Activated CD8-positive, alpha-beta memory T cell treated with anti-CD3 and anti-CD28 coated beads, Interleukin-2, amount 50 U/mL, for 4 hours (primary cell): ENCODE data around the gene SFN.
A peak's percentile ranks its signal among the peaks of the same experiment; 100 is the strongest.
"Not testable (repeated sequence)": the region's sequence is repeated elsewhere in the genome, so short reads cannot be mapped to it uniquely, and the experiment has no call there.

Source experiments
- DNase-seq: peaks from one replicate; pipeline ENCODE4 v3.0.0-alpha.2; 2020

Gene SFN

GRCh38 chr1:26839779-26840178, 23.2 kb upstream of the SFN start:
- no peak for DNase-seq

DNA sequence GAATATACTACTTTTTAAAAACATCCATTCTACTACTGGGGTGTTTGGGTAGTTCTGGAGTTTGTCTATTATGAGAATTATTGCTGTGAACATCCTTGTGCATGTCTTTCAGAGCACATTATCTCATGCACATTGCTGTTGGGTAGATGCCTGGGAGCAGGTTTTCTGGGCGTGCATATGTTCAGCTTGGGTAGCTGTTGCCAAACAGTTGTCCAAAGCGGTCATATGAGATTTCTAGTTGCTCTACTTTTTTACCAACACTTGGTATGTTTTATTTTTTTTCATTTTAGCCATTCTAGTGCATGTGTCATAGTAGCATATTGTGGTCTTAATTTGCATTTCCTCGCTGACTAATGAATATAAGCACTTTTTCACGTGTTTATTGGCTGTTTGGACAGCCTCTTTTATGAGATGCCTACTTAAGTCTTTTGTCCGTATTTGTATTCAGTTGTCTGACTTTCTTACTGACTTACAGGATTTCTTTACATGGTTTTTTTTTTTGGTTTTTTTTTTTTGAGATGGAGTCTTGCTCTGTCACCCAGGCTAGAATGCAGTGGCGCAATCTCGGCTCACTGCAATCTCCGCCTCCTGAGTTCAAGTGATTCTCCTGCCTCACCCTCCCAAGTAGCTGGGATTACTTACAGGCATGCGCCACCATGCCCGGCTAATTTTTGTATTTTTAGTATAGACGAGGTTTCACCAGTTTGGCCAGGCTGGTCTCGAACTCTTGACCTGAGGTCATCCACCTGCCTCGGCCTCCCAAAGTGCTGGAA, 18.3 kb upstream of the SFN start:
- DNase-seq: no peak

- DNase-seq: not testable (repeated sequence)
These were observed 15.1 kb upstream of the SFN start for GRCh38 chr1:26847826-26848225.

DNA sequence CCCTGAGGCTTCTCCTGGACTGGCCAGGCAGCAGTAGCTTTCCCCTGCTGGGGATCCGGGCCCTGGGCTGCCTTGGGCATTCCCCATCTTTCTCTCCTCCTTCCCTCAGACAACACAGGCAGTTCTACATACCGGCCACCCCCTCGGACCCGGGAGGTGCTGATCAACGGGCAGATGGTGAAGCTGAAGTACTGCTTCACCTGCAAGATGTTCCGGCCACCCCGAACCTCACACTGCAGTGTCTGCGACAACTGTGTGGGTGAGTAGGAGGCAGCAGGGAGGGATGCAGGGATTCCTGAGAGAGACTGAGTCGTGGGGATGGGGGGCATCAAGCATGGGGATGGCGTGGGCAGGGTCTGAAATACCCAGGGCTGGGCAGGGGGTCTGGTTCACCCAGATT, 14.4 kb upstream of the SFN start:
- no peak for DNase-seq

GRCh38 chr1:26848941-26849774, 13.8 kb upstream of the SFN start:
- no peak for DNase-seq

- DNase-seq: no peak
These were observed 11.8 kb upstream of the SFN start for GRCh38 chr1:26851106-26851684.

- no peak for DNase-seq
These were observed 10.2 kb upstream of the SFN start for GRCh38 chr1:26852701-26853100.

GRCh38 chr1:26853156-26853555, 9.8 kb upstream of the SFN start:
- DNase-seq: peak; percentile 87

DNA sequence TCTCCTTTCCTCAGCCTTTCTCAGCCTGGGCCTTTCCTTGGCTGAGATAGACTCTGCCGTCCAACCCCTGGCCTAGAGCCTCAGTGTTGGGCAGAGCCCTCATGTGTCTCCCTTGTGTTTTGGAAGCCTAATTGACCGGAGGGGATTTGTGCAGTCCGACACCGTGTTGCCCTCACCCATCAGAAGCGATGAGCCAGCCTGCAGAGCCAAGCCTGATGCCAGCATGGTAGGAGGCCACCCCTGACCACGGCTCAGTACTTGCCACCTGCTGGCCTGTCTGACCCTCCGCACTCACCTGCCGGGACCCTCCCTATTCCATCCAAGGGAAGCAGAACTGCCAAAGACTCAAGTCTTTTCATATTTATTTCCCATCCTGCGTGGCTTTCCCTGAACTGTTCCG, 9.3 kb upstream of the SFN start:
- no peak for DNase-seq

DNA sequence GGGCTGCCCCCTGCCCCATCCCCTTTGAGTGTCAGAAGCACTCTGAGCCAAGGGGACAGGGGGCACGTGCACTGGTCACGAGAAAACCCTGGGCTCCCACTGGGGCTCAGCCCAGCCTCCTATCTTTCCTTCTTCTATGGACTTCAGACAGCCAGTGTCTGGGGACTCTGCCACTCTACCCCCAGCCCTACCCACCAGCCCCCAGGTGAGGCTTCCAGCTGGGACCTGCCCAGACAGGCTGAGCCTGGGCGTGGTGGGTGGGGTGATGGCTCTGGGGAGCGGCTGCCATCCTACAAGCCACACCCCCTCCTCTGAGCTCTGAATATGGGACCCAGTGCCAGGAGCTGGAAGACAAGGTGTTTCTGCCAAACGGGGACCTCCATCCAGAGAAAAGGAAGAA, 8.0 kb upstream of the SFN start:
- no peak for DNase-seq

DNA sequence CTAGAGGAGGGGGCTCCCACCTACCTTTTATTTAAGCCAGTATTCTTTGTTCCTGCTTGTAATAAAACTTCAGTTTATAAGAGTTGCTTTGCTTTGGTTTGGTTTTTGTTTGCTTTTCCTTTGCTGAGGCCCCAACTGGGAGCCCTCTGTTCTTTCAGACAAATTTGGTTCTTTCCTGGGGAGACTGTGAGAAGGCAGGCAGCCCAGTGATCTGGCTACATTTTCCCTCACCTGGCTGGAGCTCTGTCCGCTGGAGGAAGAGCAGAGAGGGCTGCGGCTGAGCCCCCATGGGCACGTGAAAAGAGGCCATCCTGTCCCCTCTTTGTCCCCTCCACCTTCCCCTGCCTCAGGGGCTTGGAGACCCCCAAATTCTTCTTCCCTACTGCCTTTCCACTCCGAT, 7.3 kb upstream of the SFN start:
- DNase-seq: no peak

DNA sequence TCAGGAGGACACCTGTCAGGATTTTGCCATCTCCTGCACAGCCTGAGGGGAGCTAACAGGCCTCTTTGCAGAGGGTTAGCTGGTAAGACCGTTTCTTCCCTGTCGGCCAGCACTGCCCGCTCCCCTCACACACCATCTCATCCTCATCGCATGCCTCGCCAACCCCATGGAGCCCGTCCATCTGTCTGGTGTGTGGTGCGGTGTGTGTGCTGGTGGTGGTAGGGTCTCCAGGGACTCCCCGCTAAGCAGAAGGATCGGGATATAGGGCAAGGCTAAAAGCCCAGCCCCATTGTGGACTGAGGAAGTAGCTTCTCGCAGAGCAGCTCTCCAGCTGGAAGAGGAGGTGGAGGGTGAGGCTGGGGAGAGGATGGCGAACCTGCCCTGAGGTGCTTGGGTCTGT, 6.8 kb upstream of the SFN start:
- no peak for DNase-seq

- DNase-seq: no peak
These were observed 6.1 kb upstream of the SFN start for GRCh38 chr1:26856604-26857469.

- DNase-seq: no peak
These were observed 5.4 kb upstream of the SFN start for GRCh38 chr1:26857473-26858060.

- DNase-seq: no peak
These were observed 4.8 kb upstream of the SFN start for GRCh38 chr1:26858160-26858559.

DNA sequence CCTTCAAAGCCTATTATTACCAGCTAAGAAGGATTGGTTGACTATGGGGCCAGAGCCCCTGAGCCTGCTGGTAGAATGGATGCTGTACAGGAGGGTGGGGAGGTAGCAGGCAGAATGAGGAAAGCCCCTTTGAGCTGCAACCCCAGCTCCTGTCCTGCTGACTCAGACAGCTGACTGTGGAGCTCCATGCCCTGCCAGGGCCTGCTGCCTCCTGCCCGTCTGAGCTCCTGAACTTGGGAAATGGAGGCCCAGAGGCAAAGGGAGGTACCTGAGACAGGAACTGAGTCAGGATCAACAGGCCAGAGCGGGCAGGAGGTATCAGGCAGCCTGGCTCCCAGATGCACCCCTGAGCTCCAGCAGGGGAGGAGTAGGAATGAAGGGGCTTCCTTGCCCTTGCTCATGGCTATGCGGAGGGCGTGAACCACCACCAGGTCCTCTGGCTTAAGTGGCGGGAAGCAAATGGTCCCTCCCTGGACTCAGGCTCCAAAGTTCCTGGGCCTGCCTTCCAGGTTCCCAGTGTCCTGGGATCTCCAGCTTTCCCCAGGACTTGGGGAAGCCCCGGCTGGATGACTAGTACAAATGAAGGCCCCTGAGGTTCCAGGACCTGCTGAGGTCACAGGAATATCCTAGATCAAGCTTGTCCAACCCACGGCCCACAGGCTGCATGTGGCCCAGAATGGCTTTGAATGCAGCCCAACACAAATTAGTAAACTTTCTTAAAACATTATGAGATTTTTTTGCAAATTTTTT, 3.9 kb upstream of the SFN start:
- DNase-seq: no peak

DNA sequence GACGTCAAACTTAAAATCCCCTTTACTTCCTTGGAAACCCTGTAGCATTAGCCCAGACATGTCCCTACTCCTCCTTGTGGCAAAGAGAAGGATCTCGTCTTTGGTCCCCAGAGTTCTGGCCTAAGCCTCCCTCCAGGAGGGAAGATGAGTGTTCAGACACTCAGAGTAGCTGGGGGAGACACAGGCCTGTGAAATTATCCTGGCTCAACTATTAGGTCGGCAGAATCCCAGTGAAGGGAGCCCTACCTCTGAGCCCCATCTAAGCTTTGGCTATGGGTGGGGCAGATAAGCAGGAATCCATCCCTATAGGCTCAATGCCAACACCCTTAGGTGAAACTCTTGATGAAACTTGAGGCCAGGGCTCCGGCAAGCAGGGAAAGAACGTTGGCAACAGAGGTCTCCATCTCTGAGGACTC, 1.7 kb upstream of the SFN start:
- no peak for DNase-seq

DNA sequence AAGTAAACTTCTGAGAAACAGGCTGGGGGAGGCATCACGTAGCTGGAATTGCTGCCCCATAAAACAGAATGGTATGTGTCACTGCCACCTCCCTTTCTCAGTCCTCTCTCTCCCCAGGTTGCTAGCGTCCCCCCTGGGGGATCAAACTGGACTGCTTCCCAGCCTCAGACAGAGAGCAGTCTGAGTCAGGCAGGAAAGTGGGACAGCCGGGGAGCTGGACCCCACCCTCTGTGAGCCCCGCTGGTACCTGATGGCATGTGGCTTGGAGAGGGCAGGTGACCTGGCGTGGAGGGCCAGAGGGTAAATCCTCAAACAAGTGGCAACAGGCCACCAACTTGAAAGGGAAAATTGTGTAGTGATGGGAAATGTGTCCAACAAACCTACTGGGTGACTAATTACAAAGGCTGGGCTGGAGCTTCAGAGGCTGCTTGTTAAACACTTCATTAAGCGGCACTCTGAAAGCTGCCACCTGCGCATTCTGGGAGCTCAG, 1.0 kb upstream of the SFN start:
- DNase-seq: no peak

GRCh38 chr1:26863685-26864077, 732 bp downstream of the SFN start:
- DNase-seq: no peak

- DNase-seq: peak; percentile 94
These were observed 1.9 kb downstream of the SFN start for GRCh38 chr1:26864610-26865480.

- DNase-seq: not testable (repeated sequence)
These were observed 10.1 kb downstream of the SFN start for GRCh38 chr1:26873097-26873496.
